Spleen (tissue), 11 donors: Measurements from ENCODE around the gene SNCAIP. TPM values are rescaled to one million over a fixed set of nuclear protein-coding genes. Genes with fewer than 3 reads are reported as not detected.

Experiments
- DNase-seq: peaks from one replicate; pipeline ENCODE4 v3.0.0-alpha.2; 2020
- H3K27ac ChIP-seq, 8 donors: fragments of 200-600 bp; sonication (generic) in 7 of 8; 1 replicate in 4 of 8; 2 replicates in 4 of 8; pipeline versions ENCODE4 v1.5.0 to v1.8.0; 2016 to 2021; ENCODE audit warnings: inconsistent platforms in 4 of 8, mild to moderate bottlenecking in 4 of 8, moderate library complexity in 1 of 8
- H3K27me3 ChIP-seq, 7 donors: fragments of 200-600 bp; sonication (generic) in 6 of 7; replicated peaks in 1 of 7; 1 replicate in 4 of 7; 2 replicates in 3 of 7; pipeline versions ENCODE4 v1.5.0 to v1.8.0; 2016 to 2021; ENCODE audit warnings: inconsistent platforms in 3 of 7, mild to moderate bottlenecking in 1 of 7
- H3K36me3 ChIP-seq, 6 donors: fragments of 200-600 bp; sonication (generic) in 5 of 6; 1 replicate in 4 of 6; 2 replicates in 2 of 6; pipeline versions ENCODE4 v1.5.0 to v1.8.0; 2016 to 2021; ENCODE audit warnings: inconsistent platforms in 2 of 6
- H3K4me1 ChIP-seq, 6 donors: fragments of 200-600 bp; sonication (generic) in 5 of 6; 1 replicate in 3 of 6; 2 replicates in 3 of 6; pipeline versions ENCODE4 v1.5.0 to v1.8.0; 2016 to 2021; ENCODE audit warnings: inconsistent platforms in 3 of 6
- H3K4me3 ChIP-seq, 8 donors: fragments of 200-600 bp; sonication (generic) in 7 of 8; 1 replicate in 4 of 8; 2 replicates in 4 of 8; pipeline versions ENCODE4 v1.5.0 to v1.8.0; 2016 to 2021; ENCODE audit warnings: inconsistent platforms in 4 of 8, mild to moderate bottlenecking in 4 of 8, moderate library complexity in 2 of 8
- H3K9me3 ChIP-seq, 8 donors: fragments of 200-600 bp; sonication (generic) in 7 of 8; 1 replicate in 4 of 8; 2 replicates in 4 of 8; pipeline versions ENCODE4 v1.5.0 to v1.8.0; 2016 to 2021; ENCODE audit warnings: inconsistent platforms in 4 of 8
- CTCF ChIP-seq, 11 experiments: fragments of 200-600 bp in 7 of 11; fragments of 450-650 bp in 4 of 11; sonication (generic) in 4 of 11; IDR thresholded peaks in 8 of 11; conservative IDR thresholded peaks in 3 of 11; 1 replicate in 7 of 11; 2 replicates in 4 of 11; pipeline versions ENCODE4 v1.4.0 to v1.8.0; 2016 to 2021; ENCODE audit warnings: antibody characterized with exemption in 11 of 11, inconsistent platforms in 4 of 11, mild to moderate bottlenecking in 1 of 11
- POLR2A ChIP-seq, 3 donors: fragments of 450-650 bp; IDR thresholded peaks; one replicate each; pipeline ENCODE4 v1.5.1; 2017; ENCODE audit warnings: antibody characterized with exemption in 3 of 3, mild to moderate bottlenecking in 1 of 3
- POLR2AphosphoS5 ChIP-seq, 3 donors: sonication (generic); formaldehyde crosslinking; IDR thresholded peaks; one replicate each; pipeline ENCODE4 v1.5.1; 2017; ENCODE audit warnings: antibody characterized with exemption in 3 of 3
- WGBS, 5 donors: extraction: QIAGEN DNeasy Blood & Tissue Kit in 3 of 5; methylation state at CpG; one replicate each; pipeline versions ENCODE4 v1.1.5 to v1.1.7; 2013 to 2018; 5-methylcytosine and 5-hydroxymethylcytosine counted together
- intact Hi-C: fragments of 100-400 bp; cut with DNase I; formaldehyde crosslinking; loops from one replicate; pipeline ENCODE4 v1.15.0; 2023; ENCODE audit warnings: low total_unique reads
- polyA plus RNA-seq, 3 donors: library from polyadenylated mRNA; stranded (reverse); fragments of 200-250 nt; gene quantifications; one replicate each; pipeline ENCODE4 v1.2.1, GENCODE V29; 2013
- total RNA-seq, 7 donors: library from RNA; depleted of rRNA in 3 of 7; stranded (reverse); fragments of >200 nt in 3 of 7; fragmentation: NEBNext Ultra II Directional in 4 of 7; extraction: Animal tissue kit (Norgen Biotek cat#: 25700) in 4 of 7; gene quantifications; one replicate each; pipeline versions ENCODE4 v1.1.0 to v1.2.1, GENCODE V29; 2016 to 2021
- donor health status: healthy with polysubstance abuse.
- donor health status: DM: no; HTN: no; CAD: no; lungs with moderate emphysema.
- donor health status: DM: no; HTN: no; CAD: no.
- donor health status: Bipolar disorder and iron deficiency.
- donor health status: healthy.
- donor health status: DM: no; HTN: no; CAD: no.
- donor health status: DM: yes; HTN: yes; CAD: no.

The SNCAIP gene
- total and polyA plus RNA-seq, 10 donors = 5.4 to 51.3 (median 17.8) TPM

- H3K9me3 ChIP-seq = peaks cover 0 to 5% (median under 1%) of the 10 kb centered on the region in 8 donors
Observed at GRCh38 chr5:122291000-122291901, 20.8 kb upstream of the SNCAIP start.

GRCh38 chr5:122292332-122292731 lies 19.7 kb upstream of the SNCAIP start:
- no peak for DNase-seq
- H3K27ac ChIP-seq = no peak overlapping the region
- intact Hi-C loops = no loop called here
- no peaks in the 10 kb centered on the region for H3K4me1 ChIP-seq
- TF ChIP-seq POLR2A (IDR thresholded peaks at IDR 0.05) (no peak), POLR2AphosphoS5 (IDR thresholded peaks at IDR 0.05) (no peak), CTCF (IDR thresholded peaks at IDR 0.05 in 8 of 11, conservative IDR thresholded peaks at IDR 0.05 in 3 of 11) (no peak)
- H3K36me3 ChIP-seq = no peaks in the 10 kb centered on the region
- no peak overlapping the region for H3K4me3 ChIP-seq
- no peaks in the 10 kb centered on the region for H3K27me3 ChIP-seq
- WGBS, 5 donors = 62 to 80% (median 71%) methylated on average over 2 of the region's 2 CpGs
- no peaks in the 10 kb centered on the region for H3K9me3 ChIP-seq

More at GRCh38 chr5:122291000-122291901, 20.8 kb upstream of the SNCAIP start:
- TF ChIP-seq POLR2A (IDR thresholded peaks at IDR 0.05) (no peak), CTCF (IDR thresholded peaks at IDR 0.05 in 8 of 11, conservative IDR thresholded peaks at IDR 0.05 in 3 of 11) (no peak), POLR2AphosphoS5 (IDR thresholded peaks at IDR 0.05) (no peak)
- Histone ChIP-seq H3K27me3 (no peaks in the 10 kb centered on the region), H3K4me1 (no peaks in the 10 kb centered on the region), H3K27ac (no peak overlapping the region), H3K36me3 (no peaks in the 10 kb centered on the region), H3K4me3 (no peak overlapping the region)
- intact Hi-C loops = no loop called here
- no peak for DNase-seq
- 75 to 88% (median 84%) methylated on average over 7 of the region's 7 CpGs for WGBS, 5 donors

DNA sequence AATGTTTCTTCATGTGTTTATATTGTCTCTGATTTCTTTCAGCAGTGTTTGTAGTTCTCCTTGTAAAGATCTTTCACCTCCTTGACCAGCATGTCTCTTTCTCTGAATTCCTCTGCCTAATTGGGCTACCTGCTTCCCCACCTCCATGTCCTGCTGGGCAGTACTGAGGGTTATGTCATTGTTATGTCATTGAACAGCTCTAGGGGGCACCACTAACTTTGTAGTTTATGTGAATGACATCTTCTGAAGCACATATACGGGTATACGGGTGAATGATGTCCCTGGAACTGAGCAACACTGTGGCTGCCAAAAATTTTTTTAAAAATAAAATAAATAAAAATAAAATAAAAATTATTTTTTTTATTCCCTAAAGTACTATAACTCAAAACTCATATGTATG lies 16.9 kb upstream of the SNCAIP start:
- peaks cover 0 to 3% (median 0%) of the 10 kb centered on the region in 6 donors for H3K4me1 ChIP-seq
- no peaks in the 10 kb centered on the region for H3K27me3 ChIP-seq
- TF ChIP-seq POLR2AphosphoS5 (IDR thresholded peaks at IDR 0.05) = no peak
- TF ChIP-seq CTCF (IDR thresholded peaks at IDR 0.05 in 8 of 11, conservative IDR thresholded peaks at IDR 0.05 in 3 of 11) = peak in 2 of 11 experiments; percentile 6 to 13
- no peak for TF ChIP-seq POLR2A (IDR thresholded peaks at IDR 0.05)
- peak overlapping the region in 1 of 8 donors; percentile 25 for H3K27ac ChIP-seq
- H3K9me3 ChIP-seq = no peaks in the 10 kb centered on the region
- H3K36me3 ChIP-seq = no peaks in the 10 kb centered on the region
- no peak for DNase-seq
- intact Hi-C loops = no loop called here
- 35 to 60% (median 41%) methylated on average over 2 of the region's 2 CpGs for WGBS, 5 donors
- no peak overlapping the region for H3K4me3 ChIP-seq

DNA sequence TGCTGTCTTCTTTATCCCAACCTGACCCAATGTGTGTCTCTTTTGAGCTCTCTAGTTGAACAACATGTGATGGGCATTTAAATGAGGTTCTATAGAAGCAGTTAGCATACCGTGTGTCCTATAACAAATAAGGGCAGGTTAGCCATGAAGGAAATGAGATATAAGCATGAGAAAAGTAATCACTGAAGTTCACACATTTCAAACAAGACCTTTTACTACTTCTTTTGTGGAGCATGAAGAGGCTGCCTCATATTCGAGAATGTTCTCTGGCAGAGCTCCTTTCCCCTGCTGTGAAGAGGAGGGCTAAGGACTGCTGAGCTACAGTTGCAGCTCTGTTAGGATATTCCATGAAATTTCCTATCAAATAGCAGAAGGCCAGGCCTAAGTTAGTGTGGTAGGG lies 15.2 kb upstream of the SNCAIP start:
- Histone ChIP-seq H3K27ac (peak overlapping the region in 1 of 8 donors; percentile 16), H3K4me3 (no peak overlapping the region), H3K27me3 (no peaks in the 10 kb centered on the region), H3K9me3 (no peaks in the 10 kb centered on the region), H3K4me1 (peaks cover 0 to 7% (median 0%) of the 10 kb centered on the region in 6 donors), H3K36me3 (no peaks in the 10 kb centered on the region)
- intact Hi-C loops = no loop called here
- TF ChIP-seq POLR2AphosphoS5 (IDR thresholded peaks at IDR 0.05) (no peak), CTCF (IDR thresholded peaks at IDR 0.05 in 8 of 11, conservative IDR thresholded peaks at IDR 0.05 in 3 of 11) (no peak), POLR2A (IDR thresholded peaks at IDR 0.05) (no peak)
- no peak for DNase-seq
- WGBS, 5 donors = 67 to 88% (median 83%) methylated on average over 2 of the region's 2 CpGs
